Measurements from ENCODE around the gene SPDYE3.
"Not testable (repeated sequence)": the region's sequence is repeated elsewhere in the genome, so short reads cannot be mapped to it uniquely, and the experiment has no call there.

The SPDYE3 gene

GRCh38 chr7:100307402-100307801, at the start of gene SPDYE3:
TSS of gene SPDYE3 (plus strand) at chr7:100307702. CDS start at chr7:100307886, 184 bp downstream.
- DNase-seq (ENCODE audit: low spot score); CTCF ChIA-PET; H3K27ac ChIP-seq; POLR2A ChIA-PET (ENCODE audit: low non-redundant PET): not testable (repeated sequence)

GRCh38 chr7:100259984-100260383, 47.5 kb upstream of the SPDYE3 start:
- POLR2A ChIA-PET (ENCODE audit: low non-redundant PET); CTCF ChIA-PET: not testable (repeated sequence)

GRCh38 chr7:100262896-100263295, 44.6 kb upstream of the SPDYE3 start:
- ChIA-PET CTCF (interaction anchor here (0.6 to 0.7 kb wide), 2 partner anchors 284 to 730 kb away, joined by 3 read pairs; no protein-coding TSS in a partner anchor), POLR2A (ENCODE audit: low non-redundant PET) (interaction anchor here (0.7 kb wide), 2 partner anchors 8 to 102 kb away, joined by 5 to 11 read pairs; no protein-coding TSS in a partner anchor)
- H3K27ac ChIP-seq; DNase-seq (ENCODE audit: low spot score): not testable (repeated sequence)

More at GRCh38 chr7:100259984-100260383, 47.5 kb upstream of the SPDYE3 start:
- not testable (repeated sequence) for H3K27ac ChIP-seq; DNase-seq (ENCODE audit: low spot score)

GRCh38 chr7:100264223-100264622, 43.3 kb upstream of the SPDYE3 start:
- DNase-seq (ENCODE audit: low spot score); H3K27ac ChIP-seq; POLR2A ChIA-PET (ENCODE audit: low non-redundant PET); CTCF ChIA-PET: not testable (repeated sequence)

GRCh38 chr7:100264669-100265165, 42.8 kb upstream of the SPDYE3 start:
- H3K27ac ChIP-seq; POLR2A ChIA-PET (ENCODE audit: low non-redundant PET); DNase-seq (ENCODE audit: low spot score): not testable (repeated sequence)
- CTCF ChIA-PET = interaction anchor here (0.6 kb wide), 1 partner anchor 173 kb away, joined by 3 read pairs; no protein-coding TSS in a partner anchor

GRCh38 chr7:100265851-100266250, 41.7 kb upstream of the SPDYE3 start:
- POLR2A ChIA-PET (ENCODE audit: low non-redundant PET); CTCF ChIA-PET; DNase-seq (ENCODE audit: low spot score); H3K27ac ChIP-seq: not testable (repeated sequence)

GRCh38 chr7:100266576-100267354, 40.7 kb upstream of the SPDYE3 start:
- POLR2A ChIA-PET (ENCODE audit: low non-redundant PET) = no interaction called here
- H3K27ac ChIP-seq = peak overlapping the region; percentile 18; the same call in 1 of the 2 replicates
- no peak for DNase-seq (ENCODE audit: low spot score)
- no peak for TF ChIP-seq CTCF (conservative IDR thresholded peaks at IDR 0.05; ENCODE audit: low read depth)
- CTCF ChIA-PET = no interaction called here

GRCh38 chr7:100267648-100268047, 39.9 kb upstream of the SPDYE3 start:
- no peak for DNase-seq (ENCODE audit: low spot score)

GRCh38 chr7:100268882-100269281, 38.6 kb upstream of the SPDYE3 start:
- DNase-seq (ENCODE audit: low spot score); H3K27ac ChIP-seq; POLR2A ChIA-PET (ENCODE audit: low non-redundant PET): not testable (repeated sequence)
- CTCF ChIA-PET = interaction anchor here (0.6 kb wide), 1 partner anchor 10 kb away, joined by 4 read pairs; no protein-coding TSS in a partner anchor

More at GRCh38 chr7:100267648-100268047, 39.9 kb upstream of the SPDYE3 start:
- H3K27ac ChIP-seq = no peak overlapping the region
- no peak for TF ChIP-seq CTCF (conservative IDR thresholded peaks at IDR 0.05; ENCODE audit: low read depth)
- POLR2A ChIA-PET (ENCODE audit: low non-redundant PET) = no interaction called here
- CTCF ChIA-PET = no interaction called here

- POLR2A ChIA-PET (ENCODE audit: low non-redundant PET); DNase-seq (ENCODE audit: low spot score): not testable (repeated sequence)
Measured at GRCh38 chr7:100269306-100270045, 38.0 kb upstream of the SPDYE3 start.

GRCh38 chr7:100270046-100270918, 37.2 kb upstream of the SPDYE3 start:
- CTCF ChIA-PET; DNase-seq (ENCODE audit: low spot score); POLR2A ChIA-PET (ENCODE audit: low non-redundant PET); H3K27ac ChIP-seq: not testable (repeated sequence)

More at GRCh38 chr7:100269306-100270045, 38.0 kb upstream of the SPDYE3 start:
- not testable (repeated sequence) for H3K27ac ChIP-seq
- CTCF ChIA-PET = interaction anchor here (0.6 to 0.7 kb wide), 2 partner anchors 10 to 165 kb away, joined by 4 to 12 read pairs; no protein-coding TSS in a partner anchor

- CTCF ChIA-PET = interaction anchor here (0.6 kb wide), 2 partner anchors 21 to 138 kb away, joined by 4 read pairs; no protein-coding TSS in a partner anchor
- H3K27ac ChIP-seq; DNase-seq (ENCODE audit: low spot score); POLR2A ChIA-PET (ENCODE audit: low non-redundant PET): not testable (repeated sequence)
Measured at GRCh38 chr7:100270941-100271593, 36.4 kb upstream of the SPDYE3 start.
